Thyroid gland (tissue), 4 donors: Measurements from ENCODE around the gene DENND10. TPM values are rescaled to one million over a fixed set of nuclear protein-coding genes. Genes with fewer than 3 reads are reported as not detected.
"Not testable (repeated sequence)": the region's sequence is repeated elsewhere in the genome, so short reads cannot be mapped to it uniquely, and the experiment has no call there.

Experiments used
- DNase-seq, 2 donors: peaks; one replicate each; pipeline ENCODE4 v3.0.0-alpha.2; 2019
- H3K27ac ChIP-seq, 3 donors: fragments of 200-600 bp; sonication (generic); 1 replicate in 2 of 3; 2 replicates in 1 of 3; pipeline ENCODE4 v1.5.1; 2016 to 2019; ENCODE audit warnings: mild to moderate bottlenecking in 1 of 3, moderate library complexity in 1 of 3
- H3K27me3 ChIP-seq: fragments of 200-600 bp; sonication (generic); one replicate; pipeline ENCODE4 v1.5.1; 2019
- H3K36me3 ChIP-seq, 2 donors: fragments of 200-600 bp; sonication (generic); one replicate each; pipeline ENCODE4 v1.5.1; 2016 to 2019
- H3K4me1 ChIP-seq, 2 donors: fragments of 200-600 bp; sonication (generic); one replicate each; pipeline ENCODE4 v1.5.1; 2017 to 2019
- H3K4me3 ChIP-seq, 3 donors: fragments of 200-600 bp; sonication (generic); replicated peaks in 1 of 3; 1 replicate in 2 of 3; 2 replicates in 1 of 3; pipeline ENCODE4 v1.5.1; 2016; ENCODE audit warnings: mild to moderate bottlenecking in 1 of 3
- H3K9me3 ChIP-seq: fragments of 200-600 bp; sonication (generic); one replicate; pipeline ENCODE4 v1.5.1; 2017
- CTCF ChIP-seq, 6 experiments: fragments of 200-600 bp in 3 of 6; fragments of 450-650 bp in 3 of 6; sonication (generic) in 3 of 6; IDR thresholded peaks; one replicate each; pipeline ENCODE4 v1.5.1; 2016 to 2019; ENCODE audit warnings: antibody characterized with exemption in 6 of 6, mild to moderate bottlenecking in 2 of 6, inconsistent platforms in 1 of 6, moderate library complexity in 1 of 6
- POLR2A ChIP-seq, 2 donors: fragments of 450-650 bp; IDR thresholded peaks; one replicate each; pipeline ENCODE4 v1.6.1; 2017; ENCODE audit warnings: antibody characterized with exemption in 2 of 2, mild to moderate bottlenecking in 2 of 2, moderate library complexity in 1 of 2
- WGBS, 2 donors: methylation state at CpG; one replicate each; pipeline ENCODE4 v1.1.5; 2017; 5-methylcytosine and 5-hydroxymethylcytosine counted together
- intact Hi-C: fragments of 100-400 bp; cut with DNase I; formaldehyde crosslinking; loops from one replicate; pipeline ENCODE4 v1.15.1; 2023
- total RNA-seq, 4 donors: library from RNA; depleted of rRNA; stranded (reverse); fragments of >200 nt; gene quantifications; one replicate each; pipeline ENCODE4 v1.2.3, GENCODE V29; 2016

The DENND10 gene
- total RNA-seq, 4 donors from 2014 or later, result 46.4 to 55.3 (median 53.1) TPM

DNA sequence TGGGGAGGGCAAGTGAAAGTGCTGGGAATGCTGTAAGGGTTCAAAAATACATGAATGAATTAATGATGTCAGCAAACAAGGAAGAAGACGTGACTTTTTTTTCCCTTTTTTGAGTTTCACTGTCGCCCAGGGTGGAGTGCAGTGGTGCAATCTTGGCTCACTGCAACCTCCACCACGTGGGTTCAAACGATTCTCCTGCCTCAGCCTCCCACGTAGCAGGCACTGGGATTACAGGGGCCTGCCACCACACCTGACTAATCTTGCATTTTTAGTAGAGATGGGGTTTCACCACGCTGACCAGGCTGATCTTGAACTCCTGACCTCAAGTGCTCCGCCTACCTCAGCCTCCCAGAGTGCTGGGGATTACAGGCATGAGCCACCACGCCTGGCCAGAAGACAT lies 30.0 kb downstream of the DENND10 start:
- Histone ChIP-seq H3K4me1 (no peaks in the 10 kb centered on the region), H3K27ac (no peak overlapping the region), H3K4me3 (no peak overlapping the region), H3K9me3 (no peaks in the 10 kb centered on the region), H3K27me3 (no peaks in the 10 kb centered on the region), H3K36me3 (peaks cover 14 to 16% of the 10 kb centered on the region in 2 donors)
- 95 to 97% methylated on average over 8 of the region's 8 CpGs for WGBS, 2 donors
- no peak for DNase-seq
- intact Hi-C loops, result no loop called here
- TF ChIP-seq POLR2A (IDR thresholded peaks at IDR 0.05), result no peak
- TF ChIP-seq CTCF (IDR thresholded peaks at IDR 0.05), result no peak

DNA sequence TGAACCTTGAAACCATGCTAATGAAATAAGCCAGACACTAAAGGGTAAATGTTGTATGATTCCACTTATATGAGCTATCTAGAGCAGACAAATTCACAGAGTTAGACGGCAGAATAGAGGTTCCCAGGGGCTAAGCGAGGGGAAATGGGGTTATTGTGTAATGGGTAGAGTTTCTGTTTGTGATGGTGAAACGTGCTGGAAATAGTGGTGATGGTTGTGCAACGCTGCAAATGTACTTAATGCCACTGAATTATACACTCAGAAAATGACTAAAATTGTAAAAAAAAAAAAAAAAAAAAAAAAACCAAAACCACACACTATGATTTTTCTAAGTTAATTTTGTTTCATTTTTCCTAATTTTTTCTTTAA lies 31.6 kb downstream of the DENND10 start:
- TF ChIP-seq POLR2A (IDR thresholded peaks at IDR 0.05) (no peak), CTCF (IDR thresholded peaks at IDR 0.05) (no peak)
- H3K4me1 ChIP-seq, result no peaks in the 10 kb centered on the region
- H3K27ac ChIP-seq, result no peak overlapping the region
- DNase-seq, result no peak
- no peak overlapping the region for H3K4me3 ChIP-seq
- peaks cover 6 to 16% of the 10 kb centered on the region in 2 donors for H3K36me3 ChIP-seq
- H3K9me3 ChIP-seq, result no peaks in the 10 kb centered on the region
- no peaks in the 10 kb centered on the region for H3K27me3 ChIP-seq
- intact Hi-C loops, result no loop called here
- WGBS, 2 donors, result 77 to 83% methylated on average over 4 of the region's 4 CpGs

DNA sequence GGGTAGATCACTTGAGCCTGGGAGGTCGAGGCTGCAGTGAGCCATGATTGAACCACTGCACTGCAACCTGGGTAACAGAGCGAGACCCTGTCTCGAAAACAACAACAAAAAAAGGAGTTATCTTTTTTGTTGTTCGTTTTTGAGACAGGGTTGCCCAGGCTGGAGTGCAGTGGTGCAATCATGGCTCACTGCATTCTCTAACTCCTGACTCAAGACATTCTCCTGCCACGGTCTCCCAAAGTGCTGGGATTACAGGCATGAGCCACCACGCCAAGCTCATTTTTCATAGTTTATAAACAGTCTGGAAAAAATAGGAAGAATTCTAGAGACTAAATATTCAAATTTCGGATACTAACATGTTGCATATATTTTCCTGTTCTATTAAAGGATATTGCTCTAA lies 32.2 kb downstream of the DENND10 start:
- TF ChIP-seq CTCF (IDR thresholded peaks at IDR 0.05) (no peak), POLR2A (IDR thresholded peaks at IDR 0.05) (no peak)
- intact Hi-C loops, result no loop called here
- Histone ChIP-seq H3K36me3 (peaks cover 5 to 16% of the 10 kb centered on the region in 2 donors), H3K27me3 (no peaks in the 10 kb centered on the region), H3K27ac (no peak overlapping the region), H3K4me3 (no peak overlapping the region), H3K9me3 (no peaks in the 10 kb centered on the region), H3K4me1 (no peaks in the 10 kb centered on the region)
- 87 to 96% methylated on average over 7 of the region's 7 CpGs for WGBS, 2 donors
- no peak for DNase-seq

DNA sequence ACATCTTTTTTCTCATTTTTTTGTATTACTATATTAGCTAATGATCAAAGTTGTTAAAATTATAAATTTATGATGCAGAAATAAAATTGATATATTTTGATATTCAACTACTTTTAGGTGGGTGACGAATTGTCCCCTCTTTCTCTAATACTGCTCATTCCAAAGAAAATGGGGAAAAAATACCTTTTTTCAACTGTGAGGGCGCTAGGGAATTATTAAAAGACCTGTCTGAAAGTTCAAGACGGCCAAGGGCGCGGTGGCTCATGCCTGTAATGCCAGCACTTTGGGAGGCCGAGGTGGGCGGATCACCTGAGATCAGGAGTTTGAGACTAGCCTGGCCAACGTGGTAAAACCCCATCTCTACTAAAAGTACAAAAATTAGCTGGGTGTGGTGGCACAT lies 34.0 kb downstream of the DENND10 start:
- H3K4me1 ChIP-seq, H3K9me3 ChIP-seq, H3K27ac ChIP-seq, H3K27me3 ChIP-seq, DNase-seq, intact Hi-C loops, H3K4me3 ChIP-seq: not testable (repeated sequence)
- 83 to 84% methylated on average over 8 of the region's 8 CpGs for WGBS, 2 donors
- H3K36me3 ChIP-seq, result peaks cover 5 to 10% of the 10 kb centered on the region in 2 donors

DNA sequence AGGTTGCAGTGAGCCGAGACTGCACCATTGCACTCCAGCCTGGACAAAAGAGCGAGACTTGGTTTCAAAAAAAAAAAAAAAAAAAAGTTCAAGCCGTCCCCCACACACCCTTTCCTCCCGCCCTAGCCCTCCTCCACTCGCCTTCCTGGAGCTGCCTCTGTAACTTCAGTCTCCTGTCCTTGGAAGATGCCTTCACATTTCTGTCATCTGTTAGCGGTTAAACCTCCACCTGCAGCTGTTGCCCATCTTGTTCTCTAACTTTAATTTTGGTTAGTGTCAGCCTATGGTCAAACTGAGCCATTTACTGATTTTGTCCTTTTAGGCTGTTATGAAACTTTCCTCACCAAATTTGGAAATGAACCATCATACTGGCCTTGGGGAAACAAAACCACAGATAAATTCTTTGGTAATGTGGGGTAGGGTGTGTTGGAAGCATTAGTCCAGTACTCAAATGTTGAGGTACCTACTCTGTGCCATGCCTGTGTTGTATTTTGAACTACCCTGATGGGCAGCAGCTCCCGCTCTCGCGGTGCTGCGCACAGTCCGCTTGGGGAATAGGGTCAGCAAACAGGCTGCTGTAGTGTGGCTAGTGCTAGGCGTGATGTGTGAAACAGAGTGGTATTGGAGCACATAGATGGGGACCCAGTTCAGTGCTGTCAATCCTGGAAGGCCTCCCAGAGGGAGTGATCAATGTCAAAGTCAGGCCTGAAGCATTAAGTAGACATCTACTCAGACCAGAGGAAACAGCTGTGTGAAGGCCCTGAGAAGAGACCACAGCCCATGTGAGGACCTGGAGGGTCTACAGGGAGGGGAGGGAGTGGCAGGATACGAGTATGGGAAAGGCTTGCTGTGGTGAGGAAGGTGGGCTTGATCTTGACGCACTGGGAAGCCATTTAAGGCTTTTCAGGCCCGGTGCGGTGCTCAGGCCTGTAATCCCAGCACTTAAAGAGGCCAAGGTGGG lies 34.7 kb downstream of the DENND10 start:
- no peak overlapping the region for H3K4me3 ChIP-seq
- no peaks in the 10 kb centered on the region for H3K9me3 ChIP-seq
- H3K27ac ChIP-seq, result no peak overlapping the region
- no peaks in the 10 kb centered on the region for H3K4me1 ChIP-seq
- intact Hi-C loops, result no loop called here
- WGBS, 2 donors, result 93 to 94% methylated on average over 16 of the region's 16 CpGs
- peaks cover 2 to 3% of the 10 kb centered on the region in 2 donors for H3K36me3 ChIP-seq
- DNase-seq, result no peak
- no peaks in the 10 kb centered on the region for H3K27me3 ChIP-seq
- TF ChIP-seq POLR2A (IDR thresholded peaks at IDR 0.05) (no peak), CTCF (IDR thresholded peaks at IDR 0.05) (no peak)
